NCI-H446 (cell line): ENCODE measurements around the gene WNT8B.
A peak's percentile ranks its signal among the peaks of the same experiment; 100 is the strongest.

ENCODE experiments used
- DNase-seq, 2 experiments: peaks; one replicate each; lab custom pipeline; 2025; lab: John Stamatoyannopoulos, UW

The WNT8B gene

GRCh38 chr10:100519311-100520051 lies 56.7 kb downstream of the WNT8B start, which contains the start of gene SEC31B:
Gene SEC31B (minus strand): TSS chr10:100519861. CDS start chr10:100516952, 2,909 bp downstream.
- no peak for DNase-seq

- DNase-seq: no peak
Measured at GRCh38 chr10:100520811-100521210, 58.0 kb downstream of the WNT8B start.

GRCh38 chr10:100522107-100522801 lies 59.4 kb downstream of the WNT8B start:
- no peak for DNase-seq

- no peak for DNase-seq
Measured at GRCh38 chr10:100522945-100523344, 60.1 kb downstream of the WNT8B start.

- DNase-seq: no peak
Measured at GRCh38 chr10:100524206-100524605, 61.4 kb downstream of the WNT8B start.

GRCh38 chr10:100524638-100525037 lies 61.8 kb downstream of the WNT8B start:
- no peak for DNase-seq

- DNase-seq: no peak
Measured at GRCh38 chr10:100528123-100528886, 65.5 kb downstream of the WNT8B start.

- DNase-seq: no peak
Measured at GRCh38 chr10:100528921-100529474, 66.2 kb downstream of the WNT8B start.

- peak; percentile 67 to 83 for DNase-seq
Measured at GRCh38 chr10:100529475-100530298, 66.9 kb downstream of the WNT8B start, which contains the start of gene NDUFB8. Gene NDUFB8 (minus strand): TSS chr10:100529871. CDS start chr10:100529851, 20 bp downstream.

- DNase-seq: no peak
Measured at GRCh38 chr10:100531761-100532160, 69.0 kb downstream of the WNT8B start.
